Gastroesophageal sphincter (tissue), 4 donors: Measurements from ENCODE around the gene MAP2K3. TPM values are rescaled to one million over a fixed set of nuclear protein-coding genes. Genes with fewer than 3 reads are reported as not detected.

Experiments
- ATAC-seq: fragments of 150-250 bp; one replicate; pipeline ENCODE4 v1.9.1; 2016; ENCODE audit warnings: mild to moderate bottlenecking, moderate library complexity
- H3K27ac ChIP-seq, 4 donors: fragments of 200-600 bp; sonication (generic) in 3 of 4; 1 replicate in 3 of 4; 2 replicates in 1 of 4; pipeline ENCODE4 v1.5.1; 2016 to 2019
- H3K27me3 ChIP-seq: fragments of 200-600 bp; sonication (generic); one replicate; pipeline ENCODE4 v1.5.1; 2019
- H3K36me3 ChIP-seq, 2 donors: fragments of 200-600 bp; sonication (generic); one replicate each; pipeline ENCODE4 v1.5.1; 2019; ENCODE audit warnings: control low read depth in 1 of 2
- H3K4me1 ChIP-seq, 3 donors: fragments of 200-600 bp; sonication (generic); 1 replicate in 2 of 3; 2 replicates in 1 of 3; pipeline ENCODE4 v1.5.1; 2016 to 2019; ENCODE audit warnings: control low read depth in 2 of 3
- H3K4me3 ChIP-seq, 2 donors: fragments of 200-600 bp; sonication (generic); one replicate each; pipeline ENCODE4 v1.5.1; 2019; ENCODE audit warnings: mild to moderate bottlenecking in 1 of 2, moderate library complexity in 1 of 2
- H3K9me3 ChIP-seq, 3 donors: fragments of 200-600 bp; sonication (generic); one replicate each; pipeline ENCODE4 v1.5.1; 2017 to 2019; ENCODE audit warnings: control low read depth in 2 of 3
- EP300 ChIP-seq: sonication (generic); formaldehyde crosslinking; IDR thresholded peaks from one replicate; pipeline ENCODE4 v1.6.1; 2017; ENCODE audit warnings: antibody characterized with exemption, mild to moderate bottlenecking
- POLR2A ChIP-seq, 2 donors: fragments of 450-650 bp; IDR thresholded peaks; one replicate each; pipeline ENCODE4 v1.6.1; 2017; ENCODE audit warnings: antibody characterized with exemption in 2 of 2, mild to moderate bottlenecking in 2 of 2, moderate library complexity in 1 of 2
- POLR2AphosphoS5 ChIP-seq: sonication (generic); formaldehyde crosslinking; IDR thresholded peaks from one replicate; pipeline ENCODE4 v1.6.1; 2017; ENCODE audit warnings: antibody characterized with exemption
- WGBS, 2 donors: methylation state at CpG; one replicate each; pipeline ENCODE4 v1.1.5; 2018; ENCODE audit warnings: low coverage in 1 of 2; 5-methylcytosine and 5-hydroxymethylcytosine counted together
- total RNA-seq, 4 donors: library from RNA; depleted of rRNA; stranded (reverse); fragments of >200 nt; gene quantifications; one replicate each; pipeline ENCODE4 v1.1.0, GENCODE V29; 2016
- TF ChIP-seq, protein P1 (sequence below), 4 experiments: fragments of 200-600 bp in 2 of 4; fragments of 450-650 bp in 2 of 4; sonication (generic) in 1 of 4; IDR thresholded peaks; one replicate each; pipeline ENCODE4 v1.5.1; 2017 to 2019; ENCODE audit warnings: antibody characterized with exemption in 4 of 4, mild to moderate bottlenecking in 2 of 4, moderate library complexity in 2 of 4

The MAP2K3 gene
- total RNA-seq, 4 donors from 2014 or later: 18.3 to 46.2 (median 35.2) TPM

DNA sequence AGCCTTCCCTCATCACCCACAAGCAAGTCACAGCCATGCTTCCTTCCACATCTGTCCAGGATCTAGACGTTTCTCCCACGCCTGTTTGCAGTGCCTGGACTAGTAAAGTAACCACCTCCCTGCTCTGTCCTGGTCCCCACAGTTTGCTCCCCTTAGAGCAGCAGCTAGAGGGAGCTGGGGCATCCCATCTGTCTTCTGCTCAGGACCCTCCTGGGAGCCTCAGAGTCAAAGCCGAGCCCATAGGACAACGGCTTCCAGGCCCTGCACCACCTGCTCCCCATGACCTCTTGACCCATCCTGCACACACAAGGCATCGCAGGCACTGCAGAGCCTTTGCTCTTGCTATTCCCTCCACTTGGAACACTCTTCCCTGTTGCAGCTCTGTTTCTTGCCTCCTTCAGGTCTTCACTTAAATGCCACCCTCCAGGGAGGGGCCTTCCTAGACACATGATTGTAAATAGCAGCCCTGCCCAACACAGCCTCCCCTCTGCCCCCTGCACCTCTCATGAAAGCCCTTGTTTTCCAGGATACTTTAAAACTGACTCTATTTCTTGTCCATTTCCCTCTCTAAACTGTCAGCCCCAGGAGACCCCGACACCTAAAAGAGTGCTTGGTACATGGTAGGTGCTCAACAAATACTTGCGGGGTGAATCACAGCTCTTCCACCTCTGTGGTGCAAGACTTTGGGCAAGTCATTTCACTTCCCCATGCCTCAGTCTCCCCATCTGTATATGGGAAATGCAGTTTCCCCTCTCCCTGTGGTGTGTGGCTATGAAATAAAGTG, 34.4 kb upstream of the MAP2K3 start:
- Histone ChIP-seq H3K9me3 (no peaks in the 10 kb centered on the region), H3K4me3 (no peak overlapping the region), H3K36me3 (peaks cover 0 to 8% of the 10 kb centered on the region in 2 donors), H3K27ac (no peak overlapping the region), H3K27me3 (no peaks in the 10 kb centered on the region), H3K4me1 (peaks cover 0 to 48% (median 22%) of the 10 kb centered on the region in 3 donors)
- no peak for ATAC-seq
- 50 to 63% methylated on average over 4 to 6 of the region's 7 CpGs for WGBS, 2 donors
- no peak for TF ChIP-seq POLR2AphosphoS5
- TF ChIP-seq POLR2A (IDR thresholded peaks at IDR 0.05): no peak
- TF ChIP-seq EP300: no peak
- TF ChIP-seq, protein P1, sequence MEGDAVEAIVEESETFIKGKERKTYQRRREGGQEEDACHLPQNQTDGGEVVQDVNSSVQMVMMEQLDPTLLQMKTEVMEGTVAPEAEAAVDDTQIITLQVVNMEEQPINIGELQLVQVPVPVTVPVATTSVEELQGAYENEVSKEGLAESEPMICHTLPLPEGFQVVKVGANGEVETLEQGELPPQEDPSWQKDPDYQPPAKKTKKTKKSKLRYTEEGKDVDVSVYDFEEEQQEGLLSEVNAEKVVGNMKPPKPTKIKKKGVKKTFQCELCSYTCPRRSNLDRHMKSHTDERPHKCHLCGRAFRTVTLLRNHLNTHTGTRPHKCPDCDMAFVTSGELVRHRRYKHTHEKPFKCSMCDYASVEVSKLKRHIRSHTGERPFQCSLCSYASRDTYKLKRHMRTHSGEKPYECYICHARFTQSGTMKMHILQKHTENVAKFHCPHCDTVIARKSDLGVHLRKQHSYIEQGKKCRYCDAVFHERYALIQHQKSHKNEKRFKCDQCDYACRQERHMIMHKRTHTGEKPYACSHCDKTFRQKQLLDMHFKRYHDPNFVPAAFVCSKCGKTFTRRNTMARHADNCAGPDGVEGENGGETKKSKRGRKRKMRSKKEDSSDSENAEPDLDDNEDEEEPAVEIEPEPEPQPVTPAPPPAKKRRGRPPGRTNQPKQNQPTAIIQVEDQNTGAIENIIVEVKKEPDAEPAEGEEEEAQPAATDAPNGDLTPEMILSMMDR (IDR thresholded peaks at IDR 0.05): no peak

DNA sequence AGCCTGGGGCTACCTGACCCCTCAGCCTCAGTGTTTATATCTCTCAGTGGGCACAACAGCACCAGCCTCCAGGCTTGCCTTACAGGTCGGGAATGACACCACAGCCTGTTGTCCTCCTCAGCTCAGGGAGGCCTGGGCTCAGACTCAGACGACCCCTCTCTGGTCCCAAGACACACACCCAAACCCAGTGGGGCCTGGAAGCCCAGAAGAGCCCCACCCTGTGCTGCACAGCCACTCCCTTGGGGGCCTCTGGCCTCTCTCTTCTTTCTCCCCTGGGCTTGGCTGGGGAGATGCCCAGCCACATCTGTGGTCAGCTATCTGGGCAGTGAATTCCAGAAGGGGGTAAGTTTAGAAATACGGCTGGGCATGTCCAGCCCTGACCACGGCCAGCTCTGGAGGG, 33.7 kb upstream of the MAP2K3 start:
- H3K27me3 ChIP-seq: no peaks in the 10 kb centered on the region
- WGBS, 2 donors: 18 to 58% methylated on average over 2 of the region's 4 CpGs

DNA sequence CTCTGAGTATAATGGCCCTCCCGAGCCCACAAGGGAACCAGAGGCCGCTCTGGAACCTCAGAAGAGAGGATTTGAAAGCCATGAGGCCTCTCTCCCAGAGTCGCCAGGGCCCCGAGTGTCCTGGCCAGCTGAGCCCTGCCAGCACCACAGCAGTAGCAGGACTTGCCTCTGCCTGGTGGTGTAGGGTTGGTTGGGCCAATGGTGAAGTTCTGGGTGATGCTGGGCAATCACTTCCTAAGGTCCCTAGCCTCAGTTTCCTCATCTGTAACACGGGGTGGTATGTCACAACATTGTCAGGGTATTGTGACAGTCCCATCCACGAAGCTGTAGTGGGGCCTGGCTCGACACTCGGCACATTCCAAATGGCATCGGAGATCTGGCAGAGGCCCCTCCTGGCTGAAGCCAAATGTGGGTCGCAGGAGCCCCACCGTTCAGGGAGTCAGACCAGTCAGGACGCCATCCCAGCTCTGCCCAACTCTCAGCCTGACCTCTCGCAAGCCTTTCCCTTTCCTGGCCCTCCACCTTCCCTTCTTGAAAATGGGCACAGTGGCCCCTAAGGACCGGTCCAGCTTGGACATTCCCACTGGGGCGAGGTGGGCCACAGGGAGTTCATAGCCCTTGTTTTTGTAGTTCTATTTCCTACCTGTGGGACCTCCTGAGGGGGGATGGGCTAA, 33.0 kb upstream of the MAP2K3 start:
- Histone ChIP-seq H3K9me3 (no peaks in the 10 kb centered on the region), H3K27me3 (no peaks in the 10 kb centered on the region), H3K4me3 (peak overlapping the region in 1 of 2 donors; percentile 79), H3K27ac (peak overlapping the region in 2 of 4 donors; percentile 29 to 82), H3K36me3 (peaks cover 0 to 8% of the 10 kb centered on the region in 2 donors), H3K4me1 (peaks cover 0 to 48% (median 22%) of the 10 kb centered on the region in 3 donors)
- TF ChIP-seq POLR2AphosphoS5: no peak
- TF ChIP-seq EP300: no peak
- no peak for TF ChIP-seq POLR2A (IDR thresholded peaks at IDR 0.05)
- TF ChIP-seq, protein P1 (IDR thresholded peaks at IDR 0.05): no peak
- ATAC-seq: no peak
- WGBS, 2 donors: 78 to 100% methylated on average over 2 to 6 of the region's 15 CpGs

More for the DNA sequence above, 33.7 kb upstream of the MAP2K3 start:
- Histone ChIP-seq H3K36me3 (peaks cover 0 to 8% of the 10 kb centered on the region in 2 donors), H3K4me1 (peaks cover 0 to 48% (median 22%) of the 10 kb centered on the region in 3 donors), H3K27ac (peak overlapping the region in 2 of 4 donors; percentile 9 to 29), H3K4me3 (no peak overlapping the region), H3K9me3 (no peaks in the 10 kb centered on the region)
- no peak for ATAC-seq
- no peak for TF ChIP-seq EP300
- TF ChIP-seq POLR2A (IDR thresholded peaks at IDR 0.05): no peak
- TF ChIP-seq, protein P1 (IDR thresholded peaks at IDR 0.05): no peak
- TF ChIP-seq POLR2AphosphoS5: no peak

DNA sequence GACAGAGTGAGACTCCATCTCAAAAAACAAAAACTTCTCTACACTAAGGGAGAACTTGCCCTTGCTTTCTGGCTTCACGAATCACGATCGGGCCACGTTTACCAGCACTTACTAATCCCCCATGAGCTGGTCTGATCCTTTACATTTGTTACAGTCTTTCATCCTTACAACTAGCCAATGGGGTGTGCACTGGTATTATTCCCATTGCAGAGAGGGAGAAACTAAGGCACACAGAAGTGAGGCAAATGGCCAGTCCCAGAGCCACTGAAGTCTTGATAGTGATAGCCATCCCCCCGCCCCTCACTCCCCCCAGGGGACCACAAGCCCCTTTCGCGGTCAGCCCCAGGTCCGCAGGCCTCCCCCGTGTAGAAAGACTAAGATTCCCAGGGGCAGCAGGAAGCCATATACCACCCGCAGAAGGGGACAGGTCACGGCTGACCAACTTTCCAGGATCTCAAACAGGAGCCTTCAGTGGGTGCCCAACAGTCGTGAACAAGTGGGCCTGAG, 32.2 kb upstream of the MAP2K3 start:
- no peaks in the 10 kb centered on the region for H3K9me3 ChIP-seq
- H3K36me3 ChIP-seq: no peaks in the 10 kb centered on the region
- ATAC-seq: no peak
- H3K4me3 ChIP-seq: peak overlapping the region; percentile 79 to 84
- H3K4me1 ChIP-seq: peaks cover 0 to 48% (median 22%) of the 10 kb centered on the region in 3 donors
- TF ChIP-seq, protein P1 (IDR thresholded peaks at IDR 0.05): no peak
- TF ChIP-seq POLR2AphosphoS5 (no peak), EP300 (no peak), POLR2A (IDR thresholded peaks at IDR 0.05) (no peak)
- WGBS, 2 donors: 11% methylated on average over 4 of the region's 12 CpGs; no CpG with 5 or more reads in 1 of the 2 donors
- H3K27me3 ChIP-seq: no peaks in the 10 kb centered on the region
- peak overlapping the region in 3 of 4 donors; percentile 76 to 91 (median 82) for H3K27ac ChIP-seq
